ENCODE data around the gene EML1.

The EML1 gene

GRCh38 chr14:99779751-99780150 lies 13.5 kb upstream of the EML1 start:
- DNase-seq (ENCODE audit: low read depth), result no peak

- no peak for DNase-seq (ENCODE audit: low read depth)
Measured at GRCh38 chr14:99780690-99781089, 12.5 kb upstream of the EML1 start.

GRCh38 chr14:99781091-99781490 lies 12.1 kb upstream of the EML1 start:
- no peak for DNase-seq (ENCODE audit: low read depth)

- DNase-seq (ENCODE audit: low read depth), result no peak
Measured at GRCh38 chr14:99781853-99782610, 11.2 kb upstream of the EML1 start.

- DNase-seq (ENCODE audit: low read depth), result no peak
Measured at GRCh38 chr14:99784508-99784907, 8.7 kb upstream of the EML1 start.

GRCh38 chr14:99785426-99785825 lies 7.8 kb upstream of the EML1 start:
- DNase-seq (ENCODE audit: low read depth), result no peak

GRCh38 chr14:99786511-99786989 lies 6.7 kb upstream of the EML1 start:
- no peak for DNase-seq (ENCODE audit: low read depth)

GRCh38 chr14:99788713-99789112 lies 4.5 kb upstream of the EML1 start:
- no peak for DNase-seq (ENCODE audit: low read depth)

- DNase-seq (ENCODE audit: low read depth), result no peak
Measured at GRCh38 chr14:99789581-99789980, 3.6 kb upstream of the EML1 start.

GRCh38 chr14:99790201-99790977 lies 2.8 kb upstream of the EML1 start:
- DNase-seq (ENCODE audit: low read depth), result no peak

- DNase-seq (ENCODE audit: low read depth), result no peak
Measured at GRCh38 chr14:99790978-99791376, 2.2 kb upstream of the EML1 start.

- no peak for DNase-seq (ENCODE audit: low read depth)
Measured at GRCh38 chr14:99791476-99792209, 1.6 kb upstream of the EML1 start.

- no peak for DNase-seq (ENCODE audit: low read depth)
Measured at GRCh38 chr14:99792210-99792535, 1.0 kb upstream of the EML1 start.

- DNase-seq (ENCODE audit: low read depth), result no peak
Measured at GRCh38 chr14:99792551-99793212, 531 bp upstream of the EML1 start.

GRCh38 chr14:99794151-99794780 lies 1.1 kb downstream of the EML1 start:
- no peak for DNase-seq (ENCODE audit: low read depth)

GRCh38 chr14:99795046-99795445 lies 1.8 kb downstream of the EML1 start:
- no peak for DNase-seq (ENCODE audit: low read depth)

GRCh38 chr14:99797231-99797630 lies 4.0 kb downstream of the EML1 start:
- DNase-seq (ENCODE audit: low read depth), result no peak

- no peak for DNase-seq (ENCODE audit: low read depth)
Measured at GRCh38 chr14:99800781-99801180, 7.6 kb downstream of the EML1 start.

GRCh38 chr14:99802301-99803105 lies 9.3 kb downstream of the EML1 start:
- DNase-seq (ENCODE audit: low read depth), result no peak

GRCh38 chr14:99803106-99803775 lies 10.0 kb downstream of the EML1 start:
- no peak for DNase-seq (ENCODE audit: low read depth)

Data from stimulated activated CD8-positive, alpha-beta memory T cell treated with anti-CD3 and anti-CD28 coated beads, Interleukin-15, amount 100 ng/mL, for 1 hour (primary cell).